Measurements from ENCODE around the gene PROSER1.
"Not testable (repeated sequence)": the region's sequence is repeated elsewhere in the genome, so short reads cannot be mapped to it uniquely, and the experiment has no call there.

PROSER1 gene

DNA sequence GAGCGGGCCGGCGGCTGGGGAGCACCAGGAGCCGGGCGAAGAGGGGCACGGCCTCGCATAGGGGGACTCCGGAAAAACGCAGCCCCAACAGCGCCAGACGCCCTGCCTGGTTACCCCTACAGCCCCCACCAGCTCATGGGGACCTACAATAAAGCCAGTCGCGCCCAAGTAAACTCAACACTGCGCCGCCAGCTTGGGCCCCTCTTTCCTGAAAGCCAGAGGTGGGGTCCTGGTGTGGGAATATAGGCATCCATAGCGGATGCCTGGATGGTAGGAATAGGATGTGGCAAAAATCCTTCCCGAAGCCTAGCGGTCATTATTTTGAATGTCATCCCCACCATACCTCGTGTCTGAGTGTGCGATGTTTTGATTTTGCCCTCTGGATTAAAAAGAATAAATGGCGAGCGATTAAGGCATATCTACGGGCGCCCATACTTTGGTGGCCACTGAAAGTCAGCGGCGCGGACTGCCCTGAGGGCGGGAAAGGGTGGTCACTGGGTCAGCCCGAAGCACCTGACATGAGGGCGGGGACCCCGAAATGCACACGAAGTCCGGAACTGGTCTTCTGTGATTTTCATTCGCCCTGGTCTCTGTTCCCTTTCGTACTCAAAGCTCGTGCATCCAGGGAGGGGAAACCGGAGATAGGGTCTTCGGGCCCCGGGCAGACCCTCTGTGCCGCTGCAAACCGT lies at the start of gene PROSER1, which contains the start of gene NHLRC3:
Gene PROSER1 (minus strand): TSS at position 210 of the 689 bp plus-strand sequence. CDS start 847 bp downstream, outside the sequence.
Gene NHLRC3 (plus strand): TSS at position 577 of the 689 bp plus-strand sequence. CDS start 184 bp downstream, outside the sequence.
- no peak for TF ChIP-seq Cebpa-rat (IDR thresholded peaks at IDR 0.05)
- H3K9me3 ChIP-seq (replicated peaks in 1 of 11), result no peaks in the 10 kb centered on the region
- H3K36me3 ChIP-seq, result peaks cover 5 to 21% (median 14%) of the 10 kb centered on the region in 11 experiments; a peak in 14 of 22 replicates
- H3K27me3 ChIP-seq, result no peaks in the 10 kb centered on the region
- peak within 1 kb of the TSS; percentile 81 to 95 (median 92) for H3K4me2 ChIP-seq
- peaks cover 32 to 56% (median 42%) of the 10 kb centered on the region in 10 experiments for H3K4me1 ChIP-seq
- H3K9ac ChIP-seq, result peak within 1 kb of the TSS; percentile 90 to 96 (median 94)
- H3K4me3 ChIP-seq, result peak within 1 kb of the TSS; percentile 91 to 100 (median 98)
- H3K27ac ChIP-seq, result peak within 1 kb of the TSS; percentile 84 to 95 (median 90)
- peaks cover 23 to 46% (median 37%) of the 10 kb centered on the region in 11 experiments; a peak in 20 of 22 replicates for H4K20me1 ChIP-seq

DNA sequence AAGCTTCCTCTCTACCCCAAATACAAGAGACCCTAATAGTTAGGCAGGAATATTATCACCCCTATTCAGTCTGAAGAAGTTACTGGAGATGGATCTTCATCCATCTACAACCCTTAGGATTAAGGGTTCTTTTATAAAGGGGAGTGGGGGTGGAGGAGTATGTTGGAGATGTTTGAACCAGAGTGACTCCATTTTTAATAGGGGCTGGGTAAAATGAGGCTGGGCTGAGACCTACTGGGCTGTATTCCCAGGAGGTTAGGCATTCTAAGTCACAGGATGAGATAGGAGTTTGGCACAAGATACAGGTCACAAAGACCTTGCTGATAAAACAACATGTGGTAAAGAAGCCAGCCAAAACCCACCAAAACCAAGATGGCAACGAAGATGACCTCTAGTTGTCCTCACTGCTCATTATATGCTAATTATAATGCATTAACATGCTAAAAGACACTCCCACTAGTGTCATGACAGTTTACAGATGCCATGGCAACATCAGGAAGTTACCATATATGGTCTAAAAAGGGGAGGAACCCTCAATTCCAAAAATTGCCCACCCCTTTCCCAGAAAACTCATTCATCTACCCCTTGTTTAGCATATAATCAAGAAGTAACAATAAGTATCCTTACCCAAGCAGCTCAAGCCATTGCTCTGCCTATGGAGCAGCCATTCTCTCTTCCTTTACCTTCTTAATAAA lies 48.5 kb upstream of the PROSER1 start:
- H3K9ac ChIP-seq, H3K4me2 ChIP-seq, H4K20me1 ChIP-seq, H3K27ac ChIP-seq, H3K4me1 ChIP-seq, H3K27me3 ChIP-seq, H3K4me3 ChIP-seq, H3K36me3 ChIP-seq: not testable (repeated sequence)
- H3K9me3 ChIP-seq (replicated peaks in 1 of 11), result peaks cover 20 to 32% (median 23%) of the 10 kb centered on the region in 11 experiments

DNA sequence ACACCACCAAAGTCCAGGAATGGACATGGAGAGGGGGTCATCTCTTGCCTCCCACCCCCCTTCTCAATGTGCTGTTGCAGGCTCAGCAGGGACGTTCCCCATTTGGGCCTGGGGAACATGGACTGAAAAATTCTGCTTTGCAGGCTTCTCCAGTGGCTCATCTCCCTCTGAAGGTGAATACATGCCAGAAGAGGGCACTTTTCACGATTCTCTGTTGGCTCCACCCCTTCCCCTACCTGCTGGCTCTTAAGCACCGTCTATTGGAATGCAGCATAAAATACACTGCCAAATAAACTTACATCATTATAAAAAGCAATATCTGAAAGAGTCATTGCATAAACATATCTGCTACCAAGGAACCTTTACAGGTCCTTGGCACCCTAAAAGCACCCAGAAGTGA lies 36.1 kb upstream of the PROSER1 start:
- H3K9me3 ChIP-seq (replicated peaks in 1 of 11), result 0 out of 22 replicates have a peak, but pooled peaks cover 0 to under 1% (median 0%) of the 10 kb centered on the region in 11 experiments
- H3K27ac ChIP-seq, result no peak overlapping the region
- no peaks in the 10 kb centered on the region for H3K36me3 ChIP-seq
- no peak for TF ChIP-seq Cebpa-rat (IDR thresholded peaks at IDR 0.05)
- no peak overlapping the region for H3K4me3 ChIP-seq
- H3K27me3 ChIP-seq, result no peaks in the 10 kb centered on the region
- H4K20me1 ChIP-seq, result no peaks in the 10 kb centered on the region
- no peak overlapping the region for H3K4me2 ChIP-seq
- peaks cover 0 to 7% (median 2%) of the 10 kb centered on the region in 10 experiments; a peak in 2 of 20 replicates for H3K4me1 ChIP-seq
- H3K9ac ChIP-seq, result no peak overlapping the region

DNA sequence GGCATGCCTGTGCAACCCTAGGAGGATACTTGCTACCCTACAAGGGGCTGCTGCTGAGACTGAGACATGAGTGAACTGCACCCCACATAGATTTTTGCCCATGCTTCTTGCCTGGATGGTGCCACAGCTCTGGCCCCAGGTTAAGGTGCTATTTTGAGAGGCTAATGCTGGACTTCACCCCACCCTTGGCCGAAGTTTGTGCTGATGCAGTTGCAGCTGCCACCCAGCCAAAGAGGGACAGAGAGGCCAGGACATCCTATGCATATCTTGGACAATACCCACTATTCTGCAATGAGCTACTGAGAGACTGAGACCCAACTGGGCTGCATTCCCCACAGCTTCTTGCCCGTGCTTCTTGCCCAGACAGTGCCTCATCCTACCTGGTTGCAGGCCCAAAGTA lies 35.0 kb upstream of the PROSER1 start:
- H4K20me1 ChIP-seq, result no peaks in the 10 kb centered on the region
- no peaks in the 10 kb centered on the region for H3K27me3 ChIP-seq
- no peaks in the 10 kb centered on the region for H3K9me3 ChIP-seq (replicated peaks in 1 of 11)
- peak overlapping the region in 2 of 11 experiments; percentile 10 to 32; a peak in 2 of 22 replicates for H3K4me2 ChIP-seq
- peaks cover 0 to 7% (median 2%) of the 10 kb centered on the region in 10 experiments; a peak in 2 of 20 replicates for H3K4me1 ChIP-seq
- H3K4me3 ChIP-seq, result no peak overlapping the region
- H3K9ac ChIP-seq, result no peak overlapping the region
- TF ChIP-seq Cebpa-rat (IDR thresholded peaks at IDR 0.05), result no peak
- H3K27ac ChIP-seq, result no peak overlapping the region
- no peaks in the 10 kb centered on the region for H3K36me3 ChIP-seq

DNA sequence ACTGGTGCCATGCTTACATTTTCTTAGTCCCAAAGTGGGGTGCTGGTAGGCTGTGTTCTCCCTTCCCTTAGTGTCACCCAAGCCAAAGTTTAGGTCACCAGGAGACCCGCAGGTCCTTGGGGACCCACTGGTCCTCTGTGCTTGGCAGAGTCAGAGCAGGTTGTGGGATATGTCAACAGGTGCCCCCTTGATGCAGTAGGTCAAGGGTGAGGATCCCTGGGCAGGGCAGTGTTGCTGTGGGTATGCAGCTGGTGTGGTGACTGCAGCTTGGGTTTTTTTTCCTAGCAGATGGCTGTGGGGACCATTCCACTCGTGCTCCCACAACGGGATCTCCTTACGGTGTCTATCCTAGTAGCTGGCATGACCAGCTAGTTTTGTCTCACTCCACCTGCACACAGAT lies 24.1 kb upstream of the PROSER1 start:
- Histone ChIP-seq H3K36me3 (peaks cover 0 to 37% (median 5%) of the 10 kb centered on the region in 11 experiments; a peak in 10 of 22 replicates), H3K27me3 (no peaks in the 10 kb centered on the region), H4K20me1 (peaks cover 0 to 12% (median 0%) of the 10 kb centered on the region in 11 experiments; a peak in 1 of 22 replicates), H3K4me1 (no peaks in the 10 kb centered on the region), H3K4me2 (no peak overlapping the region), H3K27ac (no peak overlapping the region), H3K9me3 (replicated peaks in 1 of 11) (peaks cover 0 to 7% (median 1%) of the 10 kb centered on the region in 11 experiments; a peak in 9 of 22 replicates), H3K4me3 (no peak overlapping the region), H3K9ac (no peak overlapping the region)
- TF ChIP-seq Cebpa-rat (IDR thresholded peaks at IDR 0.05), result no peak

DNA sequence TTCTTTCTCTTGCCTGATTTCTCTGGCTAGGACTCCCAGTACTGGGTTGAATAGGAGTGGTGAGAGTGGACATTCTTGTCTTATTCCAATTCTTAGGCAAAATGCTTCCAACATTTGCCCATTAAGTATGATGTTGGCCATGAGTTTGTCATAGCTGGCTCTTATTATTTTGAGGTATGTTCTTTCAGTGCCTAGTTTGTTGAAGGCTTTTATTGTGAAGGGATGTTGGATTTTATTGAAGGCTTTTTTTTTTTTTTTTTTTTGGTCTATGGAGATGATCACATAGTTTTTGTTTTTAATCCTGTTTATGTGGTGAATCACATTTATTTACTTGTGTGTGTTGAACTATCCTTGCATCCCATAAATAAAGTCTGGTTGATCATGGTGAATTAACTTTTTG lies 20.2 kb upstream of the PROSER1 start:
- Histone ChIP-seq H3K4me1 (no peaks in the 10 kb centered on the region), H3K27me3 (no peaks in the 10 kb centered on the region)

DNA sequence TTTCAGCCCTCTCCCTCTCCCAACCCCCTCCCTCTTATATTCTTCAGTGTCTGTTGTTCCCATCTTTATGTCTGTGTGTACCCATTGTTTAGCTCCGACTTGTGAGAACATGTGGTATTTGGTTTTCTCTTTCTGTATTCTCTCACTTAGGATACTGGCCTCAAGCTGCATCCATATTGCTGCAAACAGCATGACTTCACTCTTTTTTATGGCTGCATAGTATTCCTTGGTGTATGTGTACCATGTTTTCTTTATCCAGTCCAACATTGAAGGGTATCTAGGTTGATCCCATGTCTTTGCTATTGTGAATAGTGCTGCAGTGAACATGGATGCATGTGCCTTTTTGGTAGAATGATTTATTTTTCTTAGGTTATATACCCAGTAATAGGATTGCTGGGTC lies 18.1 kb upstream of the PROSER1 start:
- Histone ChIP-seq H3K27ac (no peak overlapping the region), H3K4me2 (no peak overlapping the region)
- TF ChIP-seq Cebpa-rat (IDR thresholded peaks at IDR 0.05), result no peak

More for the DNA sequence above, 20.2 kb upstream of the PROSER1 start:
- H3K4me3 ChIP-seq, result no peak overlapping the region
- TF ChIP-seq Cebpa-rat (IDR thresholded peaks at IDR 0.05), result no peak
- H3K9ac ChIP-seq, result no peak overlapping the region
- no peak overlapping the region for H3K4me2 ChIP-seq
- no peak overlapping the region for H3K27ac ChIP-seq
- H3K9me3 ChIP-seq (replicated peaks in 1 of 11), result peaks cover 6 to 16% (median 9%) of the 10 kb centered on the region in 11 experiments; a peak in 20 of 22 replicates
- peaks cover 0 to 22% (median 0%) of the 10 kb centered on the region in 11 experiments; a peak in 1 of 22 replicates for H4K20me1 ChIP-seq
- peaks cover 9 to 41% (median 20%) of the 10 kb centered on the region in 11 experiments; a peak in 16 of 22 replicates for H3K36me3 ChIP-seq

DNA sequence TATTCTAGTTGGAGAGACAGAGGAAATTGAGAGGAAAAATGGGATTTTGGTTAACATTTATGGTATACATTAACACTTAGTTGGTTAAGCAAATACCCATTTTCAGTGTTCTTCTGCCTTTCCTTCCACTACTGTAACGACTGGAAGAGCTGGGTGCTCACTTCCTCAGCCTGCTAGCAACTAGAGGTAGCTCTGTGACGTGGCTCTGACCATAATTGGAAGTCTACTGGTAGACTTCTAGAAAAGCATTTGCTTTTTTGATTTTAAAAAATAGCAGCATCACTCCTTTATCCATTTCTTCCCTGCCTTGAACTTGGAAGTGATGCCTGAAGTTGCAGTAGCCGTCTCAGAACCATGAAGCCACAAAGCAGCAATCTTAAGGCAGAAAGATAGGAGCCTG lies 16.2 kb upstream of the PROSER1 start:
- Histone ChIP-seq H3K4me3 (no peak overlapping the region), H4K20me1 (peaks cover 0 to 23% (median 0%) of the 10 kb centered on the region in 11 experiments; a peak in 1 of 22 replicates), H3K27ac (no peak overlapping the region), H3K9ac (no peak overlapping the region), H3K27me3 (no peaks in the 10 kb centered on the region), H3K9me3 (replicated peaks in 1 of 11) (peaks cover 6 to 16% (median 9%) of the 10 kb centered on the region in 11 experiments; a peak in 19 of 22 replicates), H3K4me2 (no peak overlapping the region), H3K36me3 (peaks cover 9 to 37% (median 20%) of the 10 kb centered on the region in 11 experiments; a peak in 16 of 22 replicates), H3K4me1 (0 out of 20 replicates have a peak, but pooled peaks cover 0 to under 1% (median 0%) of the 10 kb centered on the region in 10 experiments)
- no peak for TF ChIP-seq Cebpa-rat (IDR thresholded peaks at IDR 0.05)

More for the DNA sequence above, 18.1 kb upstream of the PROSER1 start:
- no peak overlapping the region for H3K9ac ChIP-seq
- peaks cover 9 to 38% (median 23%) of the 10 kb centered on the region in 11 experiments; a peak in 16 of 22 replicates for H3K36me3 ChIP-seq
- H3K9me3 ChIP-seq (replicated peaks in 1 of 11), result peaks cover 6 to 16% (median 9%) of the 10 kb centered on the region in 11 experiments; a peak in 19 of 22 replicates
- no peaks in the 10 kb centered on the region for H3K4me1 ChIP-seq
- no peaks in the 10 kb centered on the region for H3K27me3 ChIP-seq
- H3K4me3 ChIP-seq, result no peak overlapping the region
- peaks cover 0 to 23% (median 0%) of the 10 kb centered on the region in 11 experiments; a peak in 1 of 22 replicates for H4K20me1 ChIP-seq
